GM12873 (cell line): ENCODE measurements around the gene ROR2.

Experiments used
- TF ChIP-seq, protein P1 (sequence below): IDR thresholded peaks from 2 replicates; pipeline ENCODE4 v1.5.1; 2012; ENCODE audit warnings: low read depth, mild to moderate bottlenecking, moderate library complexity, low read length, control low read depth; ENCODE audit not compliant: insufficient read depth; ENCODE audit errors: missing control alignments

Gene ROR2

DNA sequence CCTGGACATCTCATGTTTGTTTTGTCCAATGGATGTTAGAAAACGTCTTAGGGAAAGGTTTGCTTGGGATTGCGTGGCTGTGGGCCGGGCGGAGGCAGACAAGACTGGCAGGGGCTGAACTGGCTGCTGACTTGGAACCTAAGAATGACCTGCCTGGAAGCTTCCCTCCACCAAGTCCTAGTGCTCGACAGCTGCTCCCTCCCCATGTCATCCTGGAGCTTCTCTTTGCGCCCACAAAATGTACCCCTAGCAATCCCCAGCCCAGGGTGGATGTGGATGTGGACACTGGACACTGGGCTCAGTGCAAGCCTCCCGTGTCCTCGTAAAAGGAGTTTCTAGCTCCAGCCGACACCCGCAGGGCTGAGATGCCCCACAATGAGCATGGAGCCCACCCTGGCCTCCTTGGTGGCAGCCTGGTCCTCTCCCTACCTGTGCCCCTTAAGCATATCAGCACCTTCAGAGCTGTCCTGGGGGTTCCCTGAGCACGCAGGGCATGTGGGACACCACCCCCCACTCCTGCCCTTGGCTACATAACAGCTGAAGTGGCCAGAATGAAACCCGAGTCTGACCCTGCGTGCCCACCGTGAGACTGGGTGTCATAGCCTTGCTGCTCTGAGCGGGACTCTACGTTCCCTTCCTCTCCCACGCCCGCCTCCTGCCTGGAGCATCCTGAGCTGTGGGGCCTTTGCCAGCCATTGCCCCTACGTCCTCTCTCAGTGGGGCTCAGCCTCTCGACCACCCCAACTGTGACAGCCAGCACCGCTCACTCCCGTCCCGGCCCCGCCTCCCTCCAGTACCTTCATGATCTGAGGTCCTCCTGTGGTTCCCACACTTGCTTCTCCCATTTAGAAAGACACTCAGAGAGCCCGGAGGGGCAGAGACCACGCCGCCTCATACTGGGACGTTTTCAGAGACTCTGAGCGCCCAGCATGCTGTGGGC lies 180.8 kb downstream of the ROR2 start:
- TF ChIP-seq, protein P1, sequence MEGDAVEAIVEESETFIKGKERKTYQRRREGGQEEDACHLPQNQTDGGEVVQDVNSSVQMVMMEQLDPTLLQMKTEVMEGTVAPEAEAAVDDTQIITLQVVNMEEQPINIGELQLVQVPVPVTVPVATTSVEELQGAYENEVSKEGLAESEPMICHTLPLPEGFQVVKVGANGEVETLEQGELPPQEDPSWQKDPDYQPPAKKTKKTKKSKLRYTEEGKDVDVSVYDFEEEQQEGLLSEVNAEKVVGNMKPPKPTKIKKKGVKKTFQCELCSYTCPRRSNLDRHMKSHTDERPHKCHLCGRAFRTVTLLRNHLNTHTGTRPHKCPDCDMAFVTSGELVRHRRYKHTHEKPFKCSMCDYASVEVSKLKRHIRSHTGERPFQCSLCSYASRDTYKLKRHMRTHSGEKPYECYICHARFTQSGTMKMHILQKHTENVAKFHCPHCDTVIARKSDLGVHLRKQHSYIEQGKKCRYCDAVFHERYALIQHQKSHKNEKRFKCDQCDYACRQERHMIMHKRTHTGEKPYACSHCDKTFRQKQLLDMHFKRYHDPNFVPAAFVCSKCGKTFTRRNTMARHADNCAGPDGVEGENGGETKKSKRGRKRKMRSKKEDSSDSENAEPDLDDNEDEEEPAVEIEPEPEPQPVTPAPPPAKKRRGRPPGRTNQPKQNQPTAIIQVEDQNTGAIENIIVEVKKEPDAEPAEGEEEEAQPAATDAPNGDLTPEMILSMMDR: no peak

DNA sequence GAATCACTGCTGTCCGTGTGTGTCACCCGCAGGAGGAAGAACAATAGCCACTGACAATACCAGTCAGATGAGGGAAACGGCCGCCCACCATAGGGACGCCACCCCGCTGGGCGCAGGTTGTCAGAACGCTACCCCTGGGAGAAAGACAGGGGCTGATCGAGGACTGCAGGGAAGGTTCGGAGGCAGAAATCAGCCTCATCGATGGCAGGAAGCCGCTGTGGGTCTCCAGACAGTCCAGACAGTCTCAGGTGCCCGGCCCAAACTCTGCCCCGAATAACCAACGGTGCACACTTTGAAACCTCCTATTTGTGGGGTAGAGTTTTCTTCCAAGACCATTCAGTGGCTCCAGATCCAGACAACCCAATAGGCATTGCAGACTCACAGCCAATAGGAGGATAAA lies 181.5 kb downstream of the ROR2 start:
- TF ChIP-seq, protein P1: no peak

DNA sequence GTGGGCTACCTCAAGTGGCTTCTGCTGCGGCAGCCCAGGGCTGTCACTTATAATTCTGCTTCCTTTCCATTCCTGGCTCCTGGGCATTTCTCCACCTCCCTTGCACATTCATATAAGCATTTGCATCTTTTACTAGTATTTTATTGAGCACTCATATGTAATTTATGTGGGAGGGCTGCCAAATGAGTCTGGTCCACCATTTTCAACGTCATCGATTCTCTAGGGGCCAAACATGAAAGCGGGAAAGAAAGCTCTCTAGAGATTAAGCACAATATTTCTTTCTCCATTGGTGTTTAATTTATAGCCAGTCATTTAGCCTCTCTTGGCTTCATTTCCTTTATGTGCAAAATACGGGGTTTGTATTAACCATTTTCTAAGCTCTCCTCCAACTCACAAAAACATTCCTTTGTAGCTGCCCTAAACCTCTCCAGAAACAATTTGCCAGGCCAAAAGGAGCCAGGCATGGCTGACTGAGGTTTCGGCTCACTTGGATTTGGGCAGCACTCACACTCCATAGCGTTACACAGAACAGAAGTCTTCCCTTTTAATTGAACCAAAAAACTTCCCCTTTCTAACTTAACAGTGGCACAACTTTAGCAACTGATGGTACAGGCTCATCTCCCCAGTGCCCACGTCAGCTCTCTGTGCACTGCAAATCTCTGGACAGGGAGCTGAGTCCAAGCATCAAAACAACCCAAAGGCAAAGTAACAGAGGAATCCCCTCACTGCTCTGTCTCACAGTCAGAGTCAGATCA lies 183.5 kb downstream of the ROR2 start:
- TF ChIP-seq, protein P1: no peak

DNA sequence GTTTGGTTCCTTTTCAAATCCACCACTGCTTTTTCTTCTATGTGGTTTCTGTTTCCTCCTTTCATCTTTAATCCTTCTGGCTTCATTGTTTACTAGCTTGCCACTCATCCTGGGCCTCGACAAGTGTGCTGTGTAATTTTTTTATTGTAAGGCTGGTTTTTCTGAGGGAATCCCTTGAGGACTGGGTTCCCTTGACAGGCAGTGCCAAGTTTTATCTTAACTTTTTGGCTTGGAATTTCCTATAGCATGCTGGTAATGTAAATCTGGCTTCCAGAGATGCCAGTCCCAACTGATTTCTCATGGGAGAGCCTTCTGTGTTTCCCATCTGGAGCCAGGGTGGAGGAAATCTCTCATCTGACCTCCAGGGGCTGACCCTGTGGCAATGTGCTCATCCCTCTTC lies 184.7 kb downstream of the ROR2 start:
- TF ChIP-seq, protein P1: no peak

DNA sequence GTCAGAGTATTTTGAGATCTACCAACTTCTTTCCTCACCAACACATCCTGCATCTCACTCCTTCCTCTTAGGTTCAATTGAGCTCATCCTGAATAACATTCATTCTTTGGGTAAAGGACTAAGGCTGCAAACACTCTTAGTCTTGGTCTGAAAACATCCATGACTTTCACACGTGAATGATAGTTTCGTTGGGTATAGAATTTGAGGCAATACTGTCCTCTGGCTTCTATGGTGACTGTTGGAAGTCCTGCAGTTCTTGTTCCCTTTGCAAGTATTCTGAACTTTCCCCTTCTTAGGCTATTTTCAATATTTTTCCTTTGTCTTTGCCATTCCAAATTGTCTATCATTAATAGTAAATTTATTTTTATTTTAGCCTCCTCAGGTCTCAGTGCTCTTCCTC lies 185.4 kb downstream of the ROR2 start:
- TF ChIP-seq, protein P1: no peak

DNA sequence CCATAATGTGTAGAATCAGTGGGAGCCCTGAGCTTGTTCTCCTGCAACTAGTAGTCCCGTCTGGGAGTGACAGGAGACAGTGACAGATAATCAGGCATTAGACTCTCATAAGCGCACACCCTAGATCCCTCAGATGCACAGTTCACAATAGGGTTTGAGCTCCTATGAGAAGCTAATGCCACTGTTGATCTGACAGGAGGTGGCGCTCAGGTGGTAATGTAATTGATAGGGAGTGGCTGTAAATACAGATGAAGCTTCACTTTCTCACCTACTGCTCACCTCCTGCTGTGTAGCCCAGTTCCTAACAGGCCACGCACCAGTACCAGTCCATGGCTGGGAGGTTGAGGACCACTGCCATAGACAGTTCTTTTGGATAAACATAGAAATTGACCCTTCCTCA lies 188.7 kb downstream of the ROR2 start:
- TF ChIP-seq, protein P1: no peak

DNA sequence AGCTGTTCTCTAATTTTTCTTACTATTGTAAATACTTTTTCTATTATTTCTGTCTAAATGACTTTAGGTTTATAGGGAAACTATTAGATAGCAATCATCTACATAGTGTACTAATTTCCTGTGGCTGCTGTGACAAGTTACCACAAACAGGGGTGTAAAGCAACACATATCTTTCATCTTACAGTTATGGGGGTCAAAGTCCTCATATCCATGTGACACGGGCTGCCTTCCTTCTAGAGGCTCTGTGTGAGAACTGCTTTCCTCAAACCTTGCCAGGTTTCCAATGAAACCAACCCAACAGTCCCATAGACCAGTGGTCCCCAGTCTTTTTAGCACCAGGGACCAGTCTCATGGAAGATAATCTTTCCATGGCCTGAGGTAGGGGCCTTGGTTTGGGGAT lies 189.1 kb downstream of the ROR2 start:
- TF ChIP-seq, protein P1: no peak
